GM20431 (cell line): ENCODE measurements around the gene ADAMTS17.

Experiments
- in situ Hi-C: fragments of 300-500 bp; cut with MseI, MboI; formaldehyde crosslinking; loops from one replicate; pipeline ENCODE4 v1.15.0; 2020; ENCODE audit warnings: low sequenced_read_pairs; ENCODE audit not compliant: unreplicated experiment

Gene ADAMTS17

DNA sequence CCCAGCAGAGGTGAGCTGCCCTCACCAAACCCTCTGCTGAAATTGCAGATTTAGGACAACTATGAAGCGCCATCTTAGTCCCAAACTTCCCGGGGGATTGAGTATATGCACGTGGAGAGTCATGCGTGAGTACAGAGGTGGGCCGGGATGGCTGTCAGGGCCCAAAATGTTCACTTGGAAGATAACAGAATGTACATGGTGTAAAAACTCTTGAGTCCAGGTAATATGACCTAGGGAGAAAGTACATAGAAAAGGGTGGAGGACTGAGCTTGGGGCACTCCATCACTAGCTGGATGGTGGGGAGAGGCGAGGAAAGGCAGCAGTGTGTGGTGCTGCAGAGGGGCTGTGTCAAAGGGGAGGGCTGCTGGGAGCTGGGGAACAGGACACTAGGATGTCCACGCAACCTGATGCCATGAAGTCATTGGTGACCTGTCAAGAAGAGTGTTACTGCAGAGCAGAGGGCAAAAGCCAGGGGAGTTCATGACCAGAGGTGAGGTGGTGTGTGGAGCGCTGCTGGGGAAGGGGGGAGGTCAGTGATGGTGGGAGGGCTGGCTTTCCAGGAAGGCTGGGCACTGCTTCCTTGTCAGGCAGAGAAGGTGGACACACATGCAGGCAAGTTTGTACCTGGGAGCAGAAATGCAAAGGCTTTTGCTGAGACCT, 372.4 kb downstream of the ADAMTS17 start:
- in situ Hi-C loops = no loop called here

DNA sequence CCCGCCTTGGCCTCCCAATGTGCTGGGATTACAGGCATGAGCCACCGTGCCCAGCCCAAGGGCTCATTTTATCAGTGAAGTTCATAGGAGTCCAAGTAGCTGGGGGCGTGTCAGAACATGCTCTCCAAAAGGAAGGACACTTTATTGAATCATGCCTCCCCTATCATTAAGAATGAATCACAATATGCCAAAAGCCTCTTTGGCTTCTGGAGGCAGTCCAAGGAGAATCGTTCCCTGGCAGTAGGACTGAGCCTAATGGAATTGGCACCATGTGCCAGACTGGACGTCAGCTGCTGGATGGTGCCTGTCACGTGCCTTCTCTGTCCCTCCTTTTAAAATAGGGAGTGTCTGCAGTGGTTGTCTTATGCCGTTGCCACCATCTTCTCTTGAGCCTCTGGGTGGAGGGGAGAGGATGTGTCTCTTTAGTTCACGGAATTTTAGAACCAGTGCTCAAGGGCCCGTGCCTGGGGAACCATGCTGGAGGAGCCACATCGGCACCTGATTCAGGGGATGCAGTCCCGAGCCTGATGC, 373.9 kb downstream of the ADAMTS17 start:
- in situ Hi-C loops = no loop called here

DNA sequence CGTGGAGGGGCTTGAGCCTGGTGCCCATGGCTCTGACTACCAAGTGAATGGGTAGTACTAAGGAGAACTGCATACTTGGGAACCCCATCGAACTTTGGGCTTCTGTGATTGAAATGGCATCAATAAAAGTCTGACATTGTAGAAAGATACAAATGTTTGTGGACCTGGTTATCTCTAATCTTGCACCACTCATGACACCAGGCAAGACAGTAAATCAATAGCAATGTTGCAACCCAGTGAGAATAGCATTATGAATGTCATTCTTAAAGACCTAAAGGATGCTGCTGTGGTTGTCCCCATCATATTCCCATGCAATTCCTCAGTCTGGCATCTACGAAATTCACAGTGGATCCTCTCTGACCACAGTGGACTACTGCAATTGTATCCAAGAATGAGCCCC, 375.0 kb downstream of the ADAMTS17 start:
- in situ Hi-C loops = no loop called here

DNA sequence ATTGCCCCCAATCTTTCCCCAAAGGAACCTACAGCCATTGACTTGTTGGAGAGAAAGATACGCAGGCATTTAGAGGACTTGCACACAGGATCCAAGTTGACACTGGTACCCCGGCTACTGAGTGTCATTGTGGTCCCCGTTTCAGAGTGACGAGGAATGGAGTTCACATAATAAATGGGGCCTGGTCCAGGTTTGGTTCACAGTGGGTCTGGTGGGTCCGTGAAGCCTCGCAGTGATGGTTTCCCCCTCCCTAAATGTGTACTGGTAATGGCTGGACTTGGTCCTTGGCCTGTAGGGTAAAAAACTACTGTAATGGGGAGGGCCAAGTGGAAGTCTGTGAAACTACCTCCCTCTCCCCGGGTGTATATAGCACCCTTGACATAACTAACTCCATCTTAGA, 376.4 kb downstream of the ADAMTS17 start:
- in situ Hi-C loops = no loop called here

DNA sequence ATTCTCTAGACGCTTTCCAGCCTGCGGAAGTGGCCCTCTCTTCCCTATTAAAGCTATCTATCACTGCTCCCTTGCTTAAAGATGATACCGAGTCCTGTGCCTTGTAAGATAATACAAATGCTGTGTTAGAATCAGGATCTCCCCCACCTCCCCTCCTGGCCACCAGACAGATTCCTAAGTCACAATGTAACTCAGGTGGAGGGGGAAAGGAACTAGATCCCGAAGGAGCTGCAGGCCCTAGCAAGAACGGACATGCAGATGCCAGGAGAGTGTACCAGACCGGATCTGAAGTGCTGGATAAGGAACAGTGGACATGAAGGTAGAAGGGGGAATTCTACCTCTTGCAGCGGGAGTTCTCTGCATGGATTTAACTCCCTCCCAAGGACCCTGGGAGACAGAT, 377.8 kb downstream of the ADAMTS17 start:
- in situ Hi-C loops = no loop called here

DNA sequence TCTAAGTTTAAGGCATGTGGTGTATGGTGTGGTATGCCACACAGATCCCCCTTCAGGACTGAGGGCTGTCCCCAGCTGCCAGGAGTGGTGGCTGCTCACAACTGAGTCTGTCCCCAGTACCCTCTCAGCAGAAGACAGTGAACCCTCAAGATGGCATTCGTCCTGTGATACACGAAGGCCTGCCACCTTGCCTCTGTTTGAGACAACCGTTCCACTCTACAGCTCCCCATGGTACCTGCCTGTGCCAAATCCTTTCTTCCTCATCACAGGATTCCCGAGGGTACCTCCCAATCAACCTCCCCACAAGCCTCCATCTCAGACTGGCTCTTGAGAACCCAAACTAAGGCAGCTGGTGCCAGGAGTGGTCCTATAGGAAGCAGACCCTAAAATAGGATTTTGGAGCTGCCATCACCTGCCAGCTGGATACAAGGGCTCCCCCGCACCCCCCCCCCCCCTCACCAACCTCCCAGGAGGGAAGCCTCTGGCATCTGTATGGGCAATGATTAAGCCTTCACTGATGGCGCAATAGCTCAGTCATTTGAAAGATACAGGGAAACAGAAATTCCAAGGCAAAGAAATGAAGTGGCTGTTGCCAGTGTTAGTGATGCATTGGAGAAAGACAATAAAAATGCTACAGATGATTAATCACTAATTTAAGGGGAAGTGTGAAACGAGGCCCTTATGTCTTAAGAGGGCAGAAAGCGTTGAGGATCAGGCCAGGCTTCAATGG, 378.5 kb downstream of the ADAMTS17 start:
- in situ Hi-C loops = no loop called here

DNA sequence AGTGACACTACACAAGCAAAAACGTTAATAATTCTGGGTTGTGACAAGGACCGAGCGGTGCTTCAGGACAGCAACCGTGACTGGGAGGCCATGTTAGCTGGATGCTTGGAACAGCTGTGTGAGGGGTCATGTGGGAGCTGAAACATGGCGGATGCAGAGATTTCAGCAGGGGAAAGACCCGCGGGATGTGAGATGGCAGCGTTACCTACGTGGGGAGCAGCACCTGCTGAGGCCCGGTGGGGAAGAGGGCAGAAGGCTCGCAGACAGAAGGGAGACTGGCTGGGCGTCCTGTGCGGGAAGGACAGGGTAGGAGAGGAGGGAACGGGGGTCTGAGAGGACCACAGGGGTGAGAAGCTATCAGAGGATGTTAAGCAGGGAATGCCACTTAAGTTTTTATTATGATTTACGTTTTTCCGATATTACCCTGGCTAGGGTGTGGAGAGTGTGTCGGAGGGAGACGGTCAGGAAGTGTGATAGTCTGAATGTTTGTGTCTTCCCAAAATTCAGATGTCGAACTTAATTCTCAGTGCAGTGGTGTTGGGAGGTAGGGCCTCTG, 379.7 kb downstream of the ADAMTS17 start:
- in situ Hi-C loops = no loop called here

DNA sequence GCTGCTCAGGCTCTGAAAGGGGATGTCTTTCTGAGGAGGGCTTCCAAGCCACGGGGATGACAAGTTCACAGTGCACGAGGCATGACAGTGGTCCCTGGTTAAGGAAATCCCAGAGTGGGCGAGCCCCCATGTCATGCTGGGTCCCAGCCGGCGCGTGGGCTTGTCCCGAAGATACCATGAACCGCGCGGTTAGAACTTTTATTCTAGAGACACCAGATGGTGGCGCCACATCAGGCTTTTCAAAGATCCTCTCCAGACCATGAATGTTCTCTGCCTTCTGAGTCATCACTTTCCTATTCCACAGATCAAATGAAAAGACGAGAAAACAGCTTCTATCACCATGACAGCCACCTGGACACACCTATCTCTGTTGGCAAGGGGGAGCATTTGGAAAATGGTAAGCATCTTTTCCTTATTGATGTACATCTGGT, 380.7 kb downstream of the ADAMTS17 start:
- in situ Hi-C loops = no loop called here

DNA sequence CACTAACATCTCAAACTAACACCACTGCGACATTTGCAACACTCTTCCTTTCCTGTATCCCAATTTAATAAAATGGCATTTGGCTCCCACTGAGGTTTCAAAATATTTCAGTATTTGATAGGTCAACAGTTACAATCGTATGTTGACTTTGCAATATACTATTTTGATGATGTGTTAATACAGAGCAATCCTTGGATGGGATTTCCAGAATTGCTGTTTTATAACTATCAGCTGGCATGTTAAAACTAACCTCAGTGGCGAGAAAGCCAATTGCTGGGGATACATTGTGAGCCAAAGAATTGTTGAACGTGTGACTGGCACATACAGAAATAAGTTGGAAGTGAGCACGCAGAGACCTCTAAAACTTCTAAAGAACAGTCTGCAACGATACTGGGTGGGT, 382.4 kb downstream of the ADAMTS17 start:
- in situ Hi-C loops = no loop called here

DNA sequence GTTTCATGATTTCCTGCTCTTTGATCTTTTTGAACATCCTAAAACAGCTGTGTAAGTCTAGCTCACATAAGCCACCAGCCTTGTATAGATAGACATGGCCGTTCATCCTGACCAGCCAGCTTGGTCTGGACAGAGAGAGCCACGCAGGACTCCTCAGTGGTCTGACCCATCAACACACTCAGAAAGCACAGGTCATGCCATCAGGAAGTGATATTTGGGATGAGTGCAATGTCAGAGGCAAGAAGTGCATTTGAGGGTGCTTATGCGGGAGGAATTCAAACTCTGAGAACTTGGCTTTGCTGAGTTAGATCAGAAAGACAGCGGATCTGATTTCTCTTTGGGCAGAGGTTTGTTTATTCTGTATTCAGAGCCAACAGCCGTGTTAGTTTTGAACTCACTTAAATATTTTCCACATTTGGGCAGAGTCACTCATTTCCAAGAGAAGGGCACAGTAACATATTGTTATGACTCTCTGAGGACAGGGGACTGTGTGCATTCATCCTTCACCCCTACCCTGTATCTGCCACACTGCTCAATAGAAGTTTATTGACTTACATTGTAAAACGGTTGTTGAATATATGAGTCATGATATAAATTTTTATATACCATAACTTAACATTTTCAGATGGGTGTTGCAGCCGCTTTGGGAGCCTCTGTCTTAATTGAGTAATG, 383.2 kb downstream of the ADAMTS17 start:
- in situ Hi-C loops = no loop called here

DNA sequence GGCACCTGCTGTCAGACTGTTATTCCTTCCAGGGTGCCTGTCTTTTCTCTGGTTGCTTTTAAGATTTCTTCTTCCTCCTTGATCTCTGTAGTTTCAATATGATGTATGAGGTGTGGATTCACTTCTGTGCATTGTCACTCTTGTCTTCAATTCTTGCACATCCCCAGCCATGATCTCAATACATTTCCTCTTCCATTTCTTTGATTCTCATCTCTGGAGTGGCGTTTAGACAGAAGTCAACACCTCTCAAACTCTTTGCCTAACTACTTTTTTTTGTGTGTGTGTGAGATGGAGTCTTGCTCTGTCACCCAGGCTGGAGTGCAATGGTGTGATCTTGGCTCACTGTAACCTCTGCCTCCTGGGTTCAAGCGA, 384.1 kb downstream of the ADAMTS17 start:
- in situ Hi-C loops = no loop called here

DNA sequence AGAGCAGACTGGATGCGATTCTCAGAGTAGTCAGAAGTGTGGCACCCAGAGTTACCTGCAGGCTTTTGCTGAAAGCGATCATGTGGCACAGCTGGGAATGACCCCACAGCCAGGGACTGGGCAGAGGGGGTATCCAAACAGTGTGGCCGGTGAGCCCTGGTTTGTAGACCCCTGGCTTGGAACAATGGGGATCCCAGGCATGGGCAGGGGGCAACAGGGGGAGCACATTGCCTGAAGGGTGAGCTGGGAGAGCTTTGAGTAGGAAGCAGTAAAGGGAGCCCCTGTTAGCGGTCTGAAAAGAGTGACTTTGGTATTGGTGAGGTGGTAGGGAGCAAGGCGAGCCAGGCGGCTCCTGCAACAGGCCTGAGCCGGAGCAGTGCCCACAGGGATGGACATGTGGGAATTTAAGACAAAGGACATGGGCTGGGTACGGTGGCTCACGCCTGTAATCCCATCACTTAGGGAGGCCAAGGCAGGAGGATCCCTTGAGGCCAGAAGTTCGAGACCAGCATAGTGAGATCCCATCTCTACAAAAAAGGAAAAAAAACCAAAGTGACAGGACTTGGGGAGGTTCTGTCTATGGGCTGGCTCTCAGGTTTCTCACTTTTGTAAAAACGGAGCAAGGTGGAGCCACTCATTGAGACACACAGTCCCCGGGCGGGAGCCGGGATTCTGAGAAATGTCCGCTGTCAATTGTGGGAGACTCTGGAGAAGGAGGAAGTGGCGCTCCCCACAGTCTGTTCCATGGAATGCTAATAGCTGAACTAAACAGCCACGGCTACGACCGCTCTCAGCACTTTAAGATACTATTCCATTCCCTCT, 384.7 kb downstream of the ADAMTS17 start:
- in situ Hi-C loops = no loop called here

DNA sequence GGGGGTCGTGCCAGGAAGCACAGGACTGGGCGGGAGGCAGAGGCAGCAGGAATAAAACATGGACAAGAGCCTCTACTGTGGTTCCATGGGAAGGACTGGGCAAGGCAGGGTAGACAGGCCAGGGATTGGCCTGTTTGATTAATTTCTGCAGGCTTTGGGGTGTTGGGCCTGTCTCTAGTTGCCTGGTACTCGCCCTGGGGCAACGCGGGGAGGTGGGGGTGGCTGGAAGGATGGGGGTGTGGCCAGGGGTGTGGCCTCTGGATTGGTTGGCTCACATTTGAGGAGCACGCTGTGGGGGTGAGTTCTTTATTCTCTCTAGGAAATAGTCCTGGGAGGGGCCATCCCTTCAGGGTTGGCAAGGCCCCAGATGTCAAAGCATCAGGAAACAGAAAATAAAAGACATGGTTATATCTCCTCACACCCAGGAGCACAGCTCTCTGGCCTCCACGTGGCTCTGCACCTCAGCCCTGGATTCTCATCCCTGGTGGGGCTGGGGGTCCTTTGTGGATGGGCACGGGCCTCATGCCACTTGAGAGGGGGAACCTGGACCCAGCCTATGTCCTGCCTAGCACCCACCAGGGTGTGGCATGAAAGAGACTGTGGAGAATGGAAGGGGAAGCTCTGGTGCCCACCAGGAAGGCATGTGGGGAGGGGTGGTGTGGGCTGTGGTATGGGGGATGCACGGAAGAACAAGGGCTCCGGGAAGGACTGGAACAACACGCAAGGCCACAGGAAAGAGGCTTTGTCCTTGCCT, 385.6 kb downstream of the ADAMTS17 start:
- in situ Hi-C loops = no loop called here

DNA sequence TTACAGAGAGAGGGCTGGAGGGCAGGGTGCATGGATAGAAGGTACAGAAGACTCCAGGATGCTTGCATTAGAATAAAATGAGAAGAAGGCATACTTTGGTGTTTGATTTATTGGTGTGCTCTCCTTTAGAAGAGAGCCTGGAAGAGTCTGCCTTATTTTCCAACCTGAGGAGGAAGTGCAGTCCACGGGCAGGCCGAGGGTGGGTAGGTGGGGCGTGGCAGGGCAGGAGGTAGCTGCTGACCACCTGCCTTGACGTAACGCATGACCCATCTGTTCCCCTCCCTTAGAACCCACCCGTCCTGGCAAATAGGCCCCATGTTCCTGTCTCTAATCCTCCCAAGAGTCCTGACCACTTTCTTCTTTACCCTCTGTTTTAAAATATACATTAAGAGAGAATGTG, 386.2 kb downstream of the ADAMTS17 start:
- in situ Hi-C loops = no loop called here

DNA sequence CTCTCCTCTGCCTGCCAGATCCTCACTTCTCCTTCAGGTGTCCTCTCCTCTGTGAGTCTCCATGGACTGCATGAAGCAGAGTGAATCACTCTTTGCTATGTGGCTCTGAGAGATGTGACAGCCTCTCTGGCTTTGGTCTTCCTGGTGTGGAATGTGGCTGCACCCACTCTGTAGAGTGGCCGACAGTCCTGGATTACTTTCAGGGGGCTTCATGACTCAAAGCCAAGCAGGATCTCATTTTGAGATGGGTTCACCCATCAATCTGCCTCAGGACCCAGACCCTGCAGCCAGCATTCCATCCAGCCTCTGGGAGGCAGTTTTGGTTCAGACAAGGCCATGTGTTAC, 386.6 kb downstream of the ADAMTS17 start:
- in situ Hi-C loops = no loop called here

DNA sequence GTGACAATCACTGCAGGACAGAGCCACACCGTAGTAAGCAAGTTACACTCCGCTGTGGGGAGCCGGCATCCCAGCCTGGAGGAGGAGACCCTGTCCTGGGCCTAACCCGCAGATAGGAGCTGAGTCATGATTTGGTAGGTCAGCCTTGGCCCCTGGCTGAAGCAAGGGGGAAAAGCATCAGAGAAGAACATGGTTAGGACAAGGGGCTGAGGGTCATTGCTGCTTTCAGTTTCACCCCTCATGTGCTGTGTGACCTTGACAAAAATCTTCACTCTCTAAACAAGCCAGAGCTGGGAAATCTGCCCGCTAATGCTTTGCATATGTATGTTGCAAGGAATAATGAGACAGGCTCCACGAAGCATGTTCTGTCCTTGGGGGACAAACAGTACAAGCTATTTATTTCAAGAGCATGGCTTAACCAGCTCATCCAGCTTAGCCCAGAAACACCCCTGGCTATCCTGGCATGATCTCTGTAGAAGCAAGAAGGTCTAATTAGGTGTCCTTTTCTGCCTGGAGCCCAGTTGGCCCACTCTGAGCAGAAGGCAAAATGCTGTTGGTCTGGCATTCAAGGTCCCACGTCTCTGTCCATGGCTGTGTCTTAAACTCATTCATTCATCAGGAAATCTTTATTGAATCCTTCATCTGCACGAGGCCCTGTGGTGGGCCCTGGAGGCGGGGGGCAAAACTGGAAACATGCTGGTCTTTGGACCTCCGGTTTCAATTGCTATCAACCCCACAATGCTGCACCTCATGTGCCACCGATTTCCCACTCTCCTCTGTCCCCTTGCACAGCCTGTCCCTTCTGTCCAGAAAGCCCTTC, 387.2 kb downstream of the ADAMTS17 start:
- in situ Hi-C loops = no loop called here

DNA sequence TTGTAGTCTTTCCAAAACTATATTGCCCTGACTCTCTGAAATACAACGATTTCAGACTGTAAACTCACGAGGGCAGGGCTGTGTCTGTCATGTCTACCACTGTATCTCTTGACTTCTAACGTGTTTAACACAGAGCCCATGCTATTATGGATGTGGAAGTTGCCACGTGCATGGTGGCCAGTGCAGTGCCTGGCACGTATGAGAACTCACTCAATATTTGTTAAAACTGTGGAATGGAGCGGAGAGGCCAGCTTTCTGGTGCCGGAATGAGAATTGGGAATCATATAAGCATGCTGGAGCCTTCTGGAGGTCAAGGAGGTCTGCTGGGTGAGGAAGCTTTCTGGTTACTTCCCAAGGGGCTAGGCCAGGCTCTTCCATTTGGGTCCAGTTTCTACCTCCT, 387.9 kb downstream of the ADAMTS17 start:
- in situ Hi-C loops = no loop called here

DNA sequence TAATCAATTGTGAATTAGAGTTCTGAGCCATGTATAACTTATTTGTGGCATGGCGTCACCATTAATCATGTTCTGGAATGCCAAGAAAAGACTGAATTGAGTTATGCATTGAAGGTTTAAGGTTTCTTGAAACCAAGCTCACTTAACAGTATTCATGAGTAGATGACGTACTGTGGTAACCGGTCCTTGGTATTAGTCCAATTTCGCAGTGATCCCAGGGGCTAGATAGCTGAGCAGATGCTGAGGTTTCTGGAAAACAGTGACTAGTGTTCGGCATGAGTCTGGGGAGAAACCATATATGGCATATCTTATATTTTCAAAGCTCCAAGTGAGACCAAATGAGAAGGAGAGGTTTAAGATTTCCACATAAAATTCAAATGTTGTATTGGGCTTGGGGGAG, 390.3 kb downstream of the ADAMTS17 start:
- in situ Hi-C loops = no loop called here

DNA sequence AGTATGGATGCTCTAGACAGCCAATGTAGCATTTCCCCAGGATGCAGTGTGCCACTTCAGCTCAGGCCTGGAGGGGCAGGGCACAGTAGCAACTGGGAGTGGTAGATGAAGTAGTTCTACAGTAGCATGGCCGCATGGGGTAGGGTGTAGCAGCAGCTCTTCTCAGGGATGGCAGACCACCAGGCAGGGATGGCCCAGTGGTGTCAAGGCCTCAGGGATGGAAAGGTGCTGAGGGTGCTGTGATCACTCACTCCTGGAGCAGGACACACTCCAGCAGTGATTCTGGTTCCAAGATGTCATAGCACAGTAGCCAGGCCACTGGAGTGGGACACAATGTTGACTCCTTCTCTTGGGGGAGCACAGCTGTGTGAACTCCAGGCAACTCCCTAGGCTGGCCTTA, 397.6 kb downstream of the ADAMTS17 start:
- in situ Hi-C loops = no loop called here
